NCI-H1930 (cell line): Measurements from ENCODE around the gene TRIM14.

Experiments
- DNase-seq, 2 experiments: peaks; one replicate each; lab custom pipeline; 2025; lab: John Stamatoyannopoulos, UW

TRIM14 gene

GRCh38 chr9:98118640-98119601 lies at the start of gene TRIM14:
TRIM14 (minus strand) TSS chr9:98119222; CDS start chr9:98119188, 34 bp downstream.
- DNase-seq, result peak; percentile 33 to 34

GRCh38 chr9:98168153-98168780 lies 49.2 kb upstream of the TRIM14 start:
- no peak for DNase-seq

GRCh38 chr9:98164912-98165311 lies 45.9 kb upstream of the TRIM14 start:
- DNase-seq, result no peak

- DNase-seq, result no peak
Observed at GRCh38 chr9:98162613-98163012, 43.6 kb upstream of the TRIM14 start.

GRCh38 chr9:98161851-98162250 lies 42.8 kb upstream of the TRIM14 start:
- no peak for DNase-seq

GRCh38 chr9:98159790-98160189 lies 40.8 kb upstream of the TRIM14 start:
- no peak for DNase-seq

GRCh38 chr9:98159301-98159700 lies 40.3 kb upstream of the TRIM14 start:
- DNase-seq, result no peak

- no peak for DNase-seq
Observed at GRCh38 chr9:98158071-98158831, 39.2 kb upstream of the TRIM14 start.

GRCh38 chr9:98157372-98157771 lies 38.4 kb upstream of the TRIM14 start:
- DNase-seq, result no peak

- no peak for DNase-seq
Observed at GRCh38 chr9:98154678-98155077, 35.7 kb upstream of the TRIM14 start.

- DNase-seq, result no peak
Observed at GRCh38 chr9:98152526-98152925, 33.5 kb upstream of the TRIM14 start.

GRCh38 chr9:98150721-98151120 lies 31.7 kb upstream of the TRIM14 start:
- no peak for DNase-seq

GRCh38 chr9:98150164-98150563 lies 31.1 kb upstream of the TRIM14 start:
- no peak for DNase-seq

- no peak for DNase-seq
Observed at GRCh38 chr9:98149422-98149821, 30.4 kb upstream of the TRIM14 start.

- DNase-seq, result no peak
Observed at GRCh38 chr9:98148486-98148885, 29.5 kb upstream of the TRIM14 start.

GRCh38 chr9:98147582-98147981 lies 28.6 kb upstream of the TRIM14 start:
- no peak for DNase-seq

- no peak for DNase-seq
Observed at GRCh38 chr9:98146101-98146991, 27.3 kb upstream of the TRIM14 start.

- DNase-seq, result no peak
Observed at GRCh38 chr9:98144631-98145030, 25.6 kb upstream of the TRIM14 start.

GRCh38 chr9:98144076-98144475 lies 25.1 kb upstream of the TRIM14 start:
- no peak for DNase-seq

GRCh38 chr9:98142925-98143481 lies 24.0 kb upstream of the TRIM14 start:
- no peak for DNase-seq
